ENCODE results near the gene SLC6A11.

The SLC6A11 gene

GRCh38 chr3:10910367-10910766 lies 94.3 kb downstream of the SLC6A11 start:
- Mint-ChIP-seq H3K27me3 (peaks cover 10% of the 10 kb centered on the region), H3K4me3 (no peak overlapping the region), H3K27ac (no peak overlapping the region), H3K36me3 (peaks cover 3% of the 10 kb centered on the region), H3K9me3 (peaks cover 21% of the 10 kb centered on the region), H3K4me1 (no peaks in the 10 kb centered on the region)
- ATAC-seq (ENCODE audit: low read depth) (no peak), DNase-seq (ENCODE audit: low spot score in 2 of 2) (no peak)

- Mint-ChIP-seq H3K4me3 (no peak overlapping the region), H3K27ac (no peak overlapping the region), H3K9me3 (peaks cover 16% of the 10 kb centered on the region), H3K36me3 (peaks cover 3% of the 10 kb centered on the region), H3K27me3 (peaks cover 13% of the 10 kb centered on the region), H3K4me1 (no peaks in the 10 kb centered on the region)
- ATAC-seq (ENCODE audit: low read depth) (no peak), DNase-seq (ENCODE audit: low spot score in 2 of 2) (no peak)
Measured at GRCh38 chr3:10911350-10912002, 95.4 kb downstream of the SLC6A11 start.

- ATAC-seq (ENCODE audit: low read depth) (no peak), DNase-seq (ENCODE audit: low spot score in 2 of 2) (no peak)
- peaks cover 17% of the 10 kb centered on the region for H3K27me3 Mint-ChIP-seq
- H3K4me1 Mint-ChIP-seq = no peaks in the 10 kb centered on the region
- peaks cover 3% of the 10 kb centered on the region for H3K36me3 Mint-ChIP-seq
- no peak overlapping the region for H3K27ac Mint-ChIP-seq
- peaks cover 7% of the 10 kb centered on the region for H3K9me3 Mint-ChIP-seq
- H3K4me3 Mint-ChIP-seq = no peak overlapping the region
Measured at GRCh38 chr3:10912786-10913185, 96.8 kb downstream of the SLC6A11 start.

GRCh38 chr3:10915376-10915775 lies 99.3 kb downstream of the SLC6A11 start:
- ATAC-seq (ENCODE audit: low read depth) = no peak
- Mint-ChIP-seq H3K4me1 (no peaks in the 10 kb centered on the region), H3K27ac (no peak overlapping the region), H3K27me3 (peaks cover 15% of the 10 kb centered on the region), H3K4me3 (no peak overlapping the region), H3K9me3 (no peaks in the 10 kb centered on the region), H3K36me3 (no peaks in the 10 kb centered on the region)
- no peak for DNase-seq (ENCODE audit: low spot score in 2 of 2)

- ATAC-seq (ENCODE audit: low read depth) (no peak), DNase-seq (ENCODE audit: low spot score in 2 of 2) (no peak)
- H3K27me3 Mint-ChIP-seq = peaks cover 21% of the 10 kb centered on the region
- H3K36me3 Mint-ChIP-seq = no peaks in the 10 kb centered on the region
- peaks cover 5% of the 10 kb centered on the region for H3K9me3 Mint-ChIP-seq
- no peak overlapping the region for H3K27ac Mint-ChIP-seq
- no peaks in the 10 kb centered on the region for H3K4me1 Mint-ChIP-seq
- no peak overlapping the region for H3K4me3 Mint-ChIP-seq
Measured at GRCh38 chr3:10917176-10917575, 101.1 kb downstream of the SLC6A11 start.

GRCh38 chr3:10918011-10918410 lies 102.0 kb downstream of the SLC6A11 start:
- no peak overlapping the region for H3K4me3 Mint-ChIP-seq
- H3K27ac Mint-ChIP-seq = no peak overlapping the region

GRCh38 chr3:10919636-10920035 lies 103.6 kb downstream of the SLC6A11 start:
- no peak overlapping the region for H3K27ac Mint-ChIP-seq
- no peak for DNase-seq (ENCODE audit: low spot score in 2 of 2)
- H3K4me3 Mint-ChIP-seq = no peak overlapping the region
- no peaks in the 10 kb centered on the region for H3K4me1 Mint-ChIP-seq
- peaks cover 9% of the 10 kb centered on the region for H3K9me3 Mint-ChIP-seq
- no peak for ATAC-seq (ENCODE audit: low read depth)
- no peaks in the 10 kb centered on the region for H3K36me3 Mint-ChIP-seq
- H3K27me3 Mint-ChIP-seq = peaks cover 19% of the 10 kb centered on the region

More at GRCh38 chr3:10918011-10918410, 102.0 kb downstream of the SLC6A11 start:
- DNase-seq (ENCODE audit: low spot score in 2 of 2) (no peak), ATAC-seq (ENCODE audit: low read depth) (no peak)
- no peaks in the 10 kb centered on the region for H3K4me1 Mint-ChIP-seq
- H3K9me3 Mint-ChIP-seq = peaks cover 5% of the 10 kb centered on the region
- H3K36me3 Mint-ChIP-seq = no peaks in the 10 kb centered on the region
- H3K27me3 Mint-ChIP-seq = peaks cover 16% of the 10 kb centered on the region

GRCh38 chr3:10925436-10926255 lies 109.6 kb downstream of the SLC6A11 start:
- no peak overlapping the region for H3K27ac Mint-ChIP-seq
- H3K27me3 Mint-ChIP-seq = peaks cover 15% of the 10 kb centered on the region
- DNase-seq (ENCODE audit: low spot score in 2 of 2) (no peak), ATAC-seq (ENCODE audit: low read depth) (no peak)
- H3K9me3 Mint-ChIP-seq = peaks cover 11% of the 10 kb centered on the region
- H3K36me3 Mint-ChIP-seq = no peaks in the 10 kb centered on the region
- H3K4me3 Mint-ChIP-seq = no peak overlapping the region
- no peaks in the 10 kb centered on the region for H3K4me1 Mint-ChIP-seq

- Mint-ChIP-seq H3K4me3 (no peak overlapping the region), H3K9me3 (peaks cover 8% of the 10 kb centered on the region), H3K4me1 (no peaks in the 10 kb centered on the region), H3K27ac (no peak overlapping the region), H3K27me3 (peaks cover 11% of the 10 kb centered on the region), H3K36me3 (no peaks in the 10 kb centered on the region)
- ATAC-seq (ENCODE audit: low read depth) = no peak
- no peak for DNase-seq (ENCODE audit: low spot score in 2 of 2)
Measured at GRCh38 chr3:10926256-10926810, 110.3 kb downstream of the SLC6A11 start.

- Mint-ChIP-seq H3K27ac (no peak overlapping the region), H3K4me3 (no peak overlapping the region), H3K27me3 (peaks cover 10% of the 10 kb centered on the region), H3K9me3 (peaks cover 6% of the 10 kb centered on the region), H3K4me1 (no peaks in the 10 kb centered on the region), H3K36me3 (no peaks in the 10 kb centered on the region)
- no peak for ATAC-seq (ENCODE audit: low read depth)
- no peak for DNase-seq (ENCODE audit: low spot score in 2 of 2)
Measured at GRCh38 chr3:10926811-10927521, 110.9 kb downstream of the SLC6A11 start.

- Mint-ChIP-seq H3K36me3 (no peaks in the 10 kb centered on the region), H3K4me1 (no peaks in the 10 kb centered on the region), H3K9me3 (peaks cover 6% of the 10 kb centered on the region), H3K27me3 (peaks cover 14% of the 10 kb centered on the region), H3K27ac (no peak overlapping the region), H3K4me3 (no peak overlapping the region)
- no peak for ATAC-seq (ENCODE audit: low read depth)
- no peak for DNase-seq (ENCODE audit: low spot score in 2 of 2)
Measured at GRCh38 chr3:10927551-10927950, 111.5 kb downstream of the SLC6A11 start.

GRCh38 chr3:10928407-10928960 lies 112.5 kb downstream of the SLC6A11 start:
- Mint-ChIP-seq H3K4me1 (no peaks in the 10 kb centered on the region), H3K36me3 (no peaks in the 10 kb centered on the region), H3K27ac (no peak overlapping the region), H3K4me3 (no peak overlapping the region), H3K27me3 (peaks cover 16% of the 10 kb centered on the region), H3K9me3 (peaks cover 6% of the 10 kb centered on the region)
- ATAC-seq (ENCODE audit: low read depth) (no peak), DNase-seq (ENCODE audit: low spot score in 2 of 2) (no peak)

- H3K27me3 Mint-ChIP-seq = peaks cover 13% of the 10 kb centered on the region
- peaks cover 6% of the 10 kb centered on the region for H3K9me3 Mint-ChIP-seq
- DNase-seq (ENCODE audit: low spot score in 2 of 2) (no peak), ATAC-seq (ENCODE audit: low read depth) (no peak)
- no peaks in the 10 kb centered on the region for H3K36me3 Mint-ChIP-seq
- H3K27ac Mint-ChIP-seq = no peak overlapping the region
- H3K4me1 Mint-ChIP-seq = no peaks in the 10 kb centered on the region
- H3K4me3 Mint-ChIP-seq = no peak overlapping the region
Measured at GRCh38 chr3:10928961-10929471, 113.0 kb downstream of the SLC6A11 start.
